GM18511 (cell line): ENCODE measurements around the gene ZNF224.

Source experiments
- ATAC-seq: cut with Tn5 transposase; IDR thresholded peaks from one replicate; pipeline ENCODE4 v1.9.1; 2021; ENCODE audit warnings: mild to moderate bottlenecking, moderate library complexity; ENCODE audit not compliant: unreplicated experiment

ZNF224 gene

GRCh38 chr19:44093931-44094765 is at the start of gene ZNF224:
ZNF224 (plus strand) TSS chr19:44094361; CDS start chr19:44097874, 3,513 bp downstream.
- ATAC-seq = peak; percentile 89

GRCh38 chr19:44050740-44051649 is 43.2 kb upstream of the ZNF224 start:
- peak; percentile 58 for ATAC-seq

GRCh38 chr19:44051650-44052402 is 42.3 kb upstream of the ZNF224 start, which contains the start of gene ZNF223:
ZNF223 (plus strand) TSS chr19:44052036; CDS start chr19:44055177, 3,141 bp downstream.
- peak; percentile 87 for ATAC-seq

- no peak for ATAC-seq
Observed at GRCh38 chr19:44055870-44056269, 38.3 kb upstream of the ZNF224 start.

GRCh38 chr19:44059229-44059628 is 34.9 kb upstream of the ZNF224 start:
- ATAC-seq = no peak

- ATAC-seq = no peak
Observed at GRCh38 chr19:44061038-44061437, 33.1 kb upstream of the ZNF224 start.

- no peak for ATAC-seq
Observed at GRCh38 chr19:44066305-44066704, 27.9 kb upstream of the ZNF224 start.

- ATAC-seq = no peak
Observed at GRCh38 chr19:44069415-44069814, 24.7 kb upstream of the ZNF224 start.

GRCh38 chr19:44071824-44072542 is 22.2 kb upstream of the ZNF224 start, which contains the start of gene ZNF284:
ZNF284 (plus strand) TSS chr19:44072159; CDS start chr19:44076390, 4,231 bp downstream.
- peak; percentile 99 for ATAC-seq

- no peak for ATAC-seq
Observed at GRCh38 chr19:44072543-44073401, 21.4 kb upstream of the ZNF224 start.

- no peak for ATAC-seq
Observed at GRCh38 chr19:44076325-44076724, 17.8 kb upstream of the ZNF224 start.

GRCh38 chr19:44092108-44092507 is 2.1 kb upstream of the ZNF224 start:
- no peak for ATAC-seq

GRCh38 chr19:44107751-44108150 is 13.6 kb downstream of the ZNF224 start:
- ATAC-seq = no peak

- no peak for ATAC-seq
Observed at GRCh38 chr19:44109458-44109857, 15.3 kb downstream of the ZNF224 start.

GRCh38 chr19:44111910-44112463 is 17.8 kb downstream of the ZNF224 start:
- ATAC-seq = no peak

GRCh38 chr19:44112802-44113137 is 18.6 kb downstream of the ZNF224 start:
- peak; percentile 2 for ATAC-seq

GRCh38 chr19:44113138-44113783 is 19.1 kb downstream of the ZNF224 start, which contains the start of gene ZNF225:
ZNF225 (plus strand) TSS chr19:44113399; CDS start chr19:44115828, 2,429 bp downstream.
- peak; percentile 91 for ATAC-seq

GRCh38 chr19:44113784-44114390 is 19.7 kb downstream of the ZNF224 start:
- ATAC-seq = no peak
